ENCODE results near the gene MICAL3.

- no peak for TF ChIP-seq CTCF (IDR thresholded peaks at IDR 0.05)
- TF ChIP-seq POLR2A (IDR thresholded peaks at IDR 0.05): no peak
Observed at GRCh38 chr22:18024956-18025720, 777 bp upstream of the MICAL3 start.

All from testis (tissue), 2 donors.